Endothelial cell of umbilical vein (primary cell): ENCODE measurements around the gene RNU7-1. TPM values are rescaled to one million over a fixed set of nuclear protein-coding genes. Genes with fewer than 3 reads are reported as not detected.

Experiments
- BruUV-seq: library from RNA; stranded (reverse); fragments of 400-500 nt; replicated peaks from 2 replicates; lab custom pipeline; 2021; lab: Mats Ljungman, UMichigan
- CTCF ChIA-PET: fragments of 300-600, 350-600 bp; sonication (Branson Sonifier 250); formaldehyde crosslinking; loops from one replicate; lab custom pipeline; 2021; ENCODE audit warnings: antibody characterized with exemption, inconsistent platforms; lab: Charles Lee
- POLR2A ChIA-PET: fragments of 300-600, 350-600 bp; sonication (Branson Sonifier 250); formaldehyde crosslinking; loops from one replicate; lab custom pipeline; 2021; ENCODE audit warnings: antibody characterized with exemption, inconsistent platforms; lab: Charles Lee
- DNase-seq: peaks from one replicate; pipeline ENCODE4 v3.0.0-alpha.2; 2011; ENCODE audit warnings: low read depth, low spot score
- FAIRE-seq: peaks from 2 replicates; lab custom pipeline; 2011; peaks lifted over from hg19 to GRCh38; lab: Jason Lieb, UNC
- H2AFZ ChIP-seq: 2 replicates; pipeline ENCODE4 v1.6.0; 2012; ENCODE audit warnings: low read depth, low read length, control low read depth, inconsistent platforms
- H3K27ac ChIP-seq: 2 replicates; pipeline ENCODE4 v1.5.1; 2011; ENCODE audit warnings: low read depth, mild to moderate bottlenecking, control low read depth, low read length, moderate library complexity; ENCODE audit not compliant: insufficient read depth
- H3K27me3 ChIP-seq, 2 experiments: 2 replicates each; pipeline versions ENCODE4 v1.6.0 to v1.6.1; 2011; ENCODE audit warnings: low read length in 2 of 2, mixed read lengths in 1 of 2; ENCODE audit not compliant: control insufficient read depth in 2 of 2, insufficient read depth in 2 of 2
- H3K36me3 ChIP-seq, 2 experiments: 2 replicates in 1 of 2; 3 replicates in 1 of 2; pipeline ENCODE4 v1.5.1; 2011; ENCODE audit warnings: low read length in 2 of 2, mild to moderate bottlenecking in 1 of 2, moderate library complexity in 1 of 2; ENCODE audit not compliant: control insufficient read depth in 2 of 2, insufficient read depth in 2 of 2; ENCODE audit errors: extremely low read depth in 1 of 2
- H3K4me1 ChIP-seq: 3 replicates; pipeline ENCODE4 v1.5.1; 2011; ENCODE audit warnings: mild to moderate bottlenecking, low read length; ENCODE audit not compliant: control insufficient read depth, insufficient read depth; ENCODE audit errors: extremely low read depth
- H3K4me2 ChIP-seq: 2 replicates; pipeline ENCODE4 v1.6.1; 2011; ENCODE audit warnings: low read length, control low read depth, mixed read lengths; ENCODE audit not compliant: insufficient read depth
- H3K4me3 ChIP-seq, 3 experiments: fragments of 200-600 bp in 1 of 3; sonication (generic), shearing (Covaris generic) in 1 of 3; replicated peaks in 1 of 3; 2 replicates each; pipeline ENCODE4 v1.5.1; 2011 to 2016; ENCODE audit warnings: control low read depth in 3 of 3, low read length in 3 of 3, mild to moderate bottlenecking in 2 of 3, inconsistent platforms in 1 of 3, low read depth in 1 of 3, moderate library complexity in 1 of 3; ENCODE audit not compliant: insufficient read depth in 1 of 3
- H3K79me2 ChIP-seq: 2 replicates; pipeline ENCODE4 v1.6.0; 2012; ENCODE audit warnings: low read length, inconsistent platforms; ENCODE audit not compliant: control insufficient read depth, insufficient read depth
- H3K9ac ChIP-seq: replicated peaks from 2 replicates; pipeline ENCODE3; 2011; ENCODE audit warnings: low read length, control low read depth; ENCODE audit not compliant: insufficient read depth; ENCODE audit errors: extremely low read depth
- H3K9me1 ChIP-seq: replicated peaks from 3 replicates; pipeline ENCODE4 v1.6.0; 2011; ENCODE audit warnings: mild to moderate bottlenecking, low read length; ENCODE audit not compliant: control insufficient read depth, insufficient read depth; ENCODE audit errors: extremely low read depth
- H3K9me3 ChIP-seq: replicated peaks from 2 replicates; pipeline ENCODE4 v1.5.1; 2012; ENCODE audit warnings: low read length, inconsistent platforms; ENCODE audit not compliant: control insufficient read depth, insufficient read depth
- H4K20me1 ChIP-seq: replicated peaks from 2 replicates; pipeline ENCODE3; 2011; ENCODE audit warnings: mild to moderate bottlenecking, low read length; ENCODE audit not compliant: control insufficient read depth, insufficient read depth; ENCODE audit errors: extremely low read depth
- CTCF ChIP-seq, 2 donors: IDR thresholded peaks; 1 replicate in 1 of 2; 2 replicates in 1 of 2; pipeline ENCODE4 v1.5.1; 2011; ENCODE audit warnings: low read length in 2 of 2, mild to moderate bottlenecking in 2 of 2, moderate library complexity in 2 of 2, control low read depth in 1 of 2, inconsistent platforms in 1 of 2, low read depth in 1 of 2; ENCODE audit not compliant: insufficient read depth in 1 of 2; ENCODE audit errors: extremely low read depth in 1 of 2
- EZH2 ChIP-seq: IDR thresholded peaks from 2 replicates; pipeline ENCODE4 v1.6.1; 2012; ENCODE audit warnings: borderline replicate concordance, low read depth, mild to moderate bottlenecking, moderate library complexity, low read length, inconsistent platforms; ENCODE audit not compliant: severe bottlenecking
- FOS ChIP-seq: IDR thresholded peaks from 2 replicates; pipeline ENCODE4 v1.6.1; 2011; ENCODE audit warnings: mild to moderate bottlenecking, low read length, moderate library complexity, borderline replicate concordance; ENCODE audit not compliant: insufficient read depth
- JUN ChIP-seq: IDR thresholded peaks from 2 replicates; pipeline ENCODE4 v1.6.1; 2011; ENCODE audit warnings: borderline replicate concordance, low read depth; ENCODE audit not compliant: insufficient read length, insufficient read depth
- POLR2A ChIP-seq: IDR thresholded peaks from 2 replicates; pipeline ENCODE4 v1.6.1; 2012; ENCODE audit warnings: low read depth, mild to moderate bottlenecking, control low read depth, low read length
- dilution Hi-C: fragments of 300-500 bp; cut with MboI; formaldehyde crosslinking; loops from one replicate; pipeline ENCODE4 v1.15.0; 2019; ENCODE audit warnings: low sequenced_read_pairs; ENCODE audit not compliant: extremely low pct_ligation_motif_present
- intact Hi-C: fragments of 100-400 bp; cut with micrococcal nuclease; formaldehyde crosslinking; loops from one replicate; pipeline ENCODE4 v1.10.0; 2022
- polyA plus RNA-seq, 4 experiments: library from polyadenylated mRNA; depleted of rRNA in 3 of 4; stranded (reverse) in 3 of 4; unstranded in 1 of 4; fragments of >200 nt; gene quantifications; 2 replicates each; pipeline versions ENCODE4 v1.2.1 to v1.2.3, GENCODE V29; 2011 to 2012; ENCODE audit warnings: missing spikeins in 1 of 4
- total RNA-seq: library from RNA; stranded (reverse); gene quantifications from 2 replicates; pipeline ENCODE4 v1.2.3, GENCODE V29; 2021

Gene RNU7-1
- total and polyA plus RNA-seq, 2 donors (not counting 3 experiments of a cell fraction or from before 2014, with no cell fraction given), result not detected

GRCh38 chr12:6962285-6963015, 18.8 kb downstream of the RNU7-1 start:
- Histone ChIP-seq H3K4me1 (peaks cover 18% of the 10 kb centered on the region), H3K79me2 (peaks cover 4% of the 10 kb centered on the region), H3K36me3 (peaks cover 13 to 18% of the 10 kb centered on the region in 2 experiments), H3K9me3 (no peaks in the 10 kb centered on the region), H3K4me3 (no peak overlapping the region), H2AFZ (peak overlapping the region; percentile 89), H4K20me1 (no peaks in the 10 kb centered on the region), H3K4me2 (no peak overlapping the region), H3K27ac (peak overlapping the region; percentile 69), H3K27me3 (no peaks in the 10 kb centered on the region), H3K9me1 (no peaks in the 10 kb centered on the region), H3K9ac (peak overlapping the region; percentile 28)
- dilution Hi-C loops, result no loop called here
- DNase-seq (no peak), FAIRE-seq (no peak)
- ChIA-PET CTCF (interaction anchor here (0.5 to 3.2 kb wide), 12 partner anchors 10 to 93 kb away, joined by 3 to 34 read pairs (median 6); partner anchors contain the start of genes C12orf57, PTPN6, RNU7-1 and SPSB2), POLR2A (interaction anchor here (0.6 to 1.5 kb wide), 2 partner anchors 19 to 95 kb away, joined by 3 to 5 read pairs; partner anchors contain the start of genes C12orf57, RNU7-1 and TPI1)
- TF ChIP-seq EZH2, result no peak
- no peak for TF ChIP-seq JUN
- TF ChIP-seq FOS, result no peak
- TF ChIP-seq CTCF (IDR thresholded peaks at IDR 0.05; ENCODE audit: extremely low read depth in 1 of 2, insufficient read depth in 1 of 2, low read depth in 1 of 2, low read length in 2 of 2), result no peak
- TF ChIP-seq POLR2A, result no peak
- intact Hi-C loops, result no loop called here
- no TSS peak for BruUV-seq
